HK-2 (cell line): ENCODE results near the gene NKTR.
"Not testable (repeated sequence)": the region's sequence is repeated elsewhere in the genome, so short reads cannot be mapped to it uniquely, and the experiment has no call there.

Source experiments
- DNase-seq: peaks from one replicate; pipeline ENCODE4 v3.0.0-alpha.2; 2018; ENCODE audit not compliant: unreplicated experiment

Gene NKTR

DNA sequence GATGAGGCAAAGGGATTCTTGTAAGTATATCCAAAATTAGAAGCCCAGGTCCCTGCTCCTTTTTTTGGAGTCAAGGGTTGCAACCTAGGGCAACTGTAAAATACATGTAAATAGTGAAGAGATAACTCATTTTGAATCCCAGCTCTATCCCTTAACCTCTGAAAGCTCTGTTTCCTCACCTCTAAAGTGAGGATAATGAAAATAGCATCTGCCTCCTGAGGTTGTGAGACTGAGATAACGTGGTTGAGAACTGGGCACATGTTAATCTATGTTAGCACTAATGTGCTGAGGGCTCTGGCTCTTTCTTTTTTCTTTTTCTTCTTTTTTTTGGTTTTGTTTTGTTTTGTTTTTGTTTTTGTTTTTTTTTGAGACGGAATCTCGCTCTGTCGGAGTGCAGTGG is 4.8 kb upstream of the NKTR start:
- DNase-seq: no peak

DNA sequence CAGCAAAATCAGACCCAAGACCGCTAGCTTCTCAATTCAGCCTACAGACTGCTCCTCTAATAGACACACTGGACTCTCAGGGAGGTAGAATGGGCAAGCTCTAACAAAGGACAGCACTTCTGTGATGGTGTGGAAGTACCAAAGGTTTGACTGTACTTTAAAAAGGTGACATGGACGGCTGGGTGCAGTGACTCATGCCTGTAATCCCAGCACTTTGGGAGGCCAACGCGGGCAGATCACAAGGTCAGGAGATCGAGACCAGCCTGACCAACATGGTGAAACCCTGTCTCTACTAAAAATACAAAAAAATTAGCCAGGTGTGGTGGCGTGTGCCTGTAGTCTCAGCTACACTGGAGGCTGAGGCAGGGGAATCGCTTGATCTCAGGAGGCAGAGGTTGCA is 3.4 kb upstream of the NKTR start:
- DNase-seq: not testable (repeated sequence)

DNA sequence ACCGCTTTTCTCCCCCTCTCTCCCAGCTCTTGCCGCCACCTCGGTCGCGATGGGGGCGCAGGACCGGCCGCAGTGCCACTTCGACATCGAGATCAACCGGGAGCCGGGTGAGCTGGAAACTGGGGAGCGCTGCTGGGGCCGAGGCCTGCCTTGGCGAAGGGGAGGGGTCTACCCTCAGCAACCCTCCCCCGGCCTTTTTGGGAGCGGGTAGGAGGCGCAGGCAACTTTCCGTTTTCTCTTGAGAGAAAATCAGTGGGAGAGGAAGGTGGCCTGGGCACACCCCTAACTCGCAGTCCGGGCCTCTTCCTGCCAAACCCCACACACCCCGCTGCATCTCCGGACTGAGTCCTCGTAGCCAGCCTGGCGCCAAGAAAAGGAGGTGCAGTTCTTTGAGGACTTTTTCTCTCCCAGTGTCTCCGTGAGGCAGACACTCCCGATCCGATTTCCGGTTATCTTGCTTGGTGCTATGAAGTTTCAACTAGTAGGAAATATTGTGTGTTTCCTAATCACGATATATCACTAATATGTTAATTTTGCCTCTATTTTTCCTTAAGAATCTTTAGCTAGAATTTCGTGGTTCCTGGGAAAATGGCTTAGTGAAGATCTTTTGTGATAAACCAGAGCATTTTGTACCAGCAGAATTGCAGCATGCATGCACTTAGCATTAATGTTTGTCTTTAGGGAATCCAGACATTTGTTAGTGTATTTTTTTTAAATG is 631 bp downstream of the NKTR start:
- DNase-seq: peak; percentile 64

DNA sequence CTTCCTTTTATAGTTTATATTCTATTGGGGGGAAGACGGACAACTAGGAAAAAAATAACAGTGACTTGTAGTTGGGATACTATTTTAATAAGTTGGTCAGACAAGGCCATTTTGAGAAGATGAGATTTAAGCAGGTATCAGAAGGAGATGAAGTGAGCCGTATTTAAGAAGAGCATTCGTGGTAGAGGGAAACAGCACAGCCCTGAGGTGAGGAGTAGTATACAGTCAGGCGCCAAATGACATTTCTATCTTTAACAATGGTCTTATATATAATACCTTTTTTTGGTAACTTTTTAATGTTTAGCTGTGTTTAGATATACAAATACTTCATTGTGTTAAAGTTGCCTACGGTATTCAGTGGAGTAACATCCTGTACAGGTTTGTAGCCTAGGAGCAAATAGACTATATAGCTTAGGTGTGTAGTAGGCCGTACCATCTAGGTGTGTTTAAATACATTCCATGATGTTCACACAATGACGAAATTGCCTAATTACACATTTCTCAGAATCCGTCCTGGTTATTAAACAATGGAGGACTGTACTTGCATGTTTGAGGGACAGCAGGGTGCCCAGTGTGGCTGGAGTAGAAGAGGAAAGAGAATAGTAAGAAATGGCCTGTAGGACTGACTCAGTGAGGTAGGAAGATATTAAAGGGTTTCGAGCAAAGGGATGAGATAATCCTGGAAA is 1.6 kb downstream of the NKTR start:
- DNase-seq: no peak

DNA sequence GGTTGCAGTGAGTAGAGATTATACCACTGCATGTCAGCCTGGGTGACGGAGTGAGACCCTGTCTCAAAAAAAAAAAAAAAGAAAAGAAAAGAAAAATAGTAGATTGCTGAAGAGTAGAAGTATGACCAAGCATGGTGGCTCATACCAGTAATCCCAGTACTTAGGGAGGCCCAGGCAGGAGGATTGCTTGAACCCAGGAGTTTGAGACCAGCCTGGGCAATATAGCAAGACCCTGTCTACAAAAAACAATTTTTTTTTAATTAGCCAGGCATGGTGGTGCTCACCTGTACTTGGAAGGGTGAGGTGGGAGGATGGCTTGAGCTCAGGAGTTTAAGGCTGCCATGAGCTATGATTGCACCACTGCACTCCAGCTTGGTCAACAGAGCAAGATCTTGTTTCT is 2.5 kb downstream of the NKTR start:
- DNase-seq: no peak

DNA sequence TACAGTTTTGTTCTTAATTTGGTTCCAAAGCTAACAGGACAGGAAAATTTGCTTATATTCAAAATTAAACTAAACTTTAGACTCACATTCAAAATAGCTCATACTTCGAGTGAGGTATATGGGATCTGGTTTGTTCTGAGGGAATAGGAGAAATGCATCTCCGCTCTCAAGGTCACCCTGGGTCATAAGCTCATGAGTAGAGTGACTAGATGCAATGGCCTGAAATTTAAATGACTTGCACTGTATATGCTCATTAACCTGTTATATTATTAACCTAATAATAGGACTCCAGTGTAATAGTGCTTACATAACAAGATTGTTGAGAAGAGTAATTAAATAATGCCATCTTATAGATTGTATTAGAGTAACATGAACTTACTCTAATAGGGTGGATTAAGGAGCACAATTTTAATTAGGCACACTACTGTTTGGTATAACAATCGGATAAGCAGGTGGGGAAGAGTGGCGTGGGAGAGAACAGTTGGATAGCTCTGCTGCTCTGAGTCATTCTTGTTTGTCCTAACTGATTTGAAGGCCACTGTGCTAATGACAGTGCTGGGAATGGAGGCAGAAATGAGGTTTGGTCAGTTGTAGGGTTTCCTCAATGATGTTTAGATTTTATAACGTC is 5.2 kb downstream of the NKTR start:
- DNase-seq: no peak

DNA sequence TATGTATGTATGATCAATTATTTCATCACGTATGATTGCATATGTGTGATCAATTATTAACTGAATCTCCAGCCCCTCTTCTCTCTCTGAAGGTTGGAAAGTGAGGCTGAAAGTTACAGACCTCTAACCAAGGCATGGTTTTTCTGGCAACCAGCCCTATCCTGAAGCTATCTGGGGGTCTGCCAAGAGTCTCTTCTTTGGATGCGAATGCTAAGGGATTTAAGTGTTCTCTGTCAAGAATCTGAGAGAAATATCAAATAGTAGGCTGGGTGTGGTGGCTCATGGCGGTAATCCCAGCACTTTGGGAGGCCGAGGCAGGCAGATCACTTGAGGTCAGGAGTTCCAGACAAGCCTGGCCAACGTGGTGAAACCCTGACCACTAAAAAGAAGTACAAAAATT is 8.1 kb downstream of the NKTR start:
- DNase-seq: no peak

DNA sequence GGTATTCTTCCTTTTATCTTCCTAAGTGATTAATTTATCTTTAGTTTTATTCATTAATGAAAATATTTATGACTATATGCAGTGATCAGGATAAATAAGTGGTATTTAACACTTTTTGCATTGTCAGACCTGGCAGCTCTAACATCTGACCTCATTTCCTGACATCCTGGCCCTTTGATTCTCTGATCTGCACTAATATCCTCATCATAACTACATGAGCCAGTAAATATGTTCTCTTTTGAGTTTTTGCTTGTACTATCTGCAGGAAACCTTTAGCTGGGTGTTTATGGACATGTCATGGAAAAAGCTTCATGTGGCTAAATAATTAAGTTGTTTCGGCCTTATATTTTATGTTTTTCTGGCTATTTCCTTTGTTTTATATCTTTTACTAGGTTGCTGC is 10.5 kb downstream of the NKTR start:
- DNase-seq: no peak

DNA sequence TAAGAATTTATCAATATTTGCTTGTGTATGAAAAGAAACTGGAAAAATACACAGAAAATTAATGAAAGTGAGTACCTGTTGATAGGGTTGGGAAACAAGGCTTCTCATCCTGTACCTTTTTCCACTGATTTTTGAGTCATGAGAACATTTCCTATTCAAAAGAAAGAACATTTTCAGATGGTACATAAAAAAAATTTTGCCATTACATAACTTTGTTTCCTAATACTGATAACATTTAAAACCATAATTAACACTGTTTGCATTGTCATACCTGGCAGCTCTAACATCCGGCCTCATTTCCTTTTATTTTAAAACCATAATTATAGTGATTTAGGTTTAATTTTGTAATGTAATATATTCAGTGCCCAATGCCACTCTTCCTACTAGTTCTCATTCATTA is 11.7 kb downstream of the NKTR start:
- no peak for DNase-seq

DNA sequence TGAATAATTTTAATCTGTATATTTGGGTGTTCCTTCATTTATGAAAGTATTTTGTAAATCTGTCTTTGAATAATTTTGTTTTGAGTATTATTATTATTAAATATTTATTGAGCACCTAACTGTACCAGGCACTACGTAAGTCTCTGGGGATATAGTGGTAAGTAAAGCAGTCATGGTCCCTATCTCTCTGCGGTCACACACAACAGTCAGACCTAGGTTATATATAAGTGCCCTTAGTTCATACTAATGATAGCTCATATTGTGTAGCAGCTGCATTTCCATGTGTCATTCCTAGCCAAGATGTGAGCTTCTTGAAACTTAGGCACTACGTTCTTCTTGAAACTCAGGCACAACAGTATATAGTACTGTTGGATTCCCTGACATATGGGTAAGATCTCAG is 12.4 kb downstream of the NKTR start:
- DNase-seq: no peak

DNA sequence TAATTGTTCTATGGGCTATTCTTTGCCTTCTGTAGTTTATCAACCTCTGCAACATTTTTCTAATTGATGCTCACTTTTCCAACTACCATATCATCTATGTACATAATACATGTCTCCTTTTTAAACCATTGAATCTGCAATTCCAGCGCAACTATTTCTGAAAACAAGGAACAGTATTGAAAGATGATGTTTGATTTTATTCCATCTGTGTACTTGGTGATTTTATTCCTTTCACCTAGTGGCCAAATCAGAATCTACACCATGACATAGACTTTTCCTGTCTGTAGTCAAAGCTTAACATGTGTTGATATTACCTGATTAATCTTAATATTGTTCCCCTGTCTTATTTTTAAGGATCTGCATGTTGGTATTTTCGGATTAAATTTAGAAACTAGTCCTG is 13.0 kb downstream of the NKTR start:
- no peak for DNase-seq

DNA sequence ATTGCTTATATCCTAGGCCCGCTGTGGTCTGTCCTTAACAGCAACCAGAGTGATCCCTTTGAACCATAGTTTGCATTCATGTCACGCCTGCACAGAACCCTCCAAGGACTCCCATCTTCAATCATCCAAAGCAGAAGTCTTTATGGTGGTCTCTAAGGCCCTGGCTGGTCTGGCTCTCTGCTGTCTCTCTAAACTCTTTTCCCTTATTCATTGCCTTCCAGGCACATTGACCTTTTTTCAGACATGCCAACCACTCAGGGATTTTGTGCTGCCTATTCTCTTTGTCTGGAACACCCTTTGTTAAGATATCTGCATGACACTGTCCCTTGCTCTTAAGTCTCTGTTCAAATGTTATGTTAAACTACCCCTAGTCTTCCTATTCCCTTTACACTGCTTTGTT is 31.1 kb downstream of the NKTR start:
- DNase-seq: no peak

DNA sequence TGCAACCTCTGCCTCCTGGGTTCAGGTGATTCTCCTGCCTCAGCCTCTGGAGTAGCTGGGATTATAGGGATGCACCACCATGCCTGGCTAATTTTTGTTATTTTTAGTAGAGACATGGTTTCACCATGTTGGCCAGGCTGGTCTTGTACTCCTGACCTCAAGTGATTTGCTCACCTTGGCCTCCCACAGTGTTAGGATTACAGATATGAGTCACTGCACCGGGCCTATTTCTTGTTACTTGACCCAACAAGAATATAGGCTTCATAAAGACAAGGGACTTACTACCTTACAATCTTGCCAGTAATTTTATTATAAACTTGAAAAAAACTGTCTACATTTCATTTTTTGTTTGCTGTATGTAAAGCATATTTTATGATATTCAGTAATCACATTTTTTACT is 31.7 kb downstream of the NKTR start:
- DNase-seq: no peak

DNA sequence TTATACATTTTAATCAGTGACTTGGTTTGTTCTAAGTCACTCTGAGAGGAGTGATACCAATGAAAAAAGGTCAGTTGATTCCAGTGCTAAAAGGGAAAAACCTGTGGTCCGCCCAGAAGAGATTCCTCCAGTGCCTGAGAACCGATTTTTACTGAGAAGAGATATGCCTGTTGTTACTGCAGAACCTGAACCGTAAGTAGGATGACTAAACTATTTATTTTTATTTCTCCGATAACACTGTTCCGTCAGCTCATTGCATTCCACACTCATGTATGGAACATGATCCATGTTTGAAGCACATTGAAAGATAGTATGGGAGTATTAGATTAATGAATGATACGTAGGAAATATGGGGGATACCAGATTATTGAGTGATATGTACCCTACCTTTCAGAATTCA is 33.1 kb downstream of the NKTR start:
- DNase-seq: no peak

DNA sequence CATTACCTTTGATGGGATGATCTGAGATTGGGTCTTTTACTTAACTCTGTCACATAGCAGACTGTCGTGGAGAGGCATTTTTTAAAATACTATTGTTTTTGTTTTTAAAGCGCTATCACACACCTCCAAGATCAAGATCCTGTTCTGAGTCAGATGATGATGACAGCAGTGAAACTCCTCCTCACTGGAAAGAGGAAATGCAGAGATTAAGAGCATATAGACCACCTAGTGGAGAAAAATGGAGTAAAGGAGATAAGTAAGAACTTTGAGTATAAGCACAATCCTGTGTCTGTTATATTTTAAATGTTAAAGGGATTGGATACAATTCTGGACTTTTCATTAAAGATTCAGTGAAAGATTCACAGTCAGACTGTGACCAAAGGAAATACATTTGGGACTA is 34.6 kb downstream of the NKTR start:
- DNase-seq: no peak

DNA sequence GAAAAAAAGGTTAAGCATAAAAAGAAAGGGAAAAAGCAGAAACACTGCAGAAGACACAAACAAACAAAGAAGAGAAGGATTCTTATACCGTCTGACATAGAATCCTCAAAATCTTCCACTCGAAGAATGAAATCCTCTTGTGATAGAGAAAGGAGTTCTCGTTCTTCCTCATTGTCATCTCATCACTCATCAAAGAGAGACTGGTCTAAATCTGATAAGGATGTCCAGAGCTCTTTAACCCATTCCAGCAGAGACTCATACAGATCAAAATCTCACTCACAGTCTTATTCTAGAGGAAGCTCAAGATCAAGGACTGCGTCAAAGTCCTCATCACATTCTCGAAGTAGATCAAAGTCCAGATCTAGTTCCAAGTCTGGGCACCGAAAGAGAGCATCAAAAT is 36.5 kb downstream of the NKTR start:
- no peak for DNase-seq

DNA sequence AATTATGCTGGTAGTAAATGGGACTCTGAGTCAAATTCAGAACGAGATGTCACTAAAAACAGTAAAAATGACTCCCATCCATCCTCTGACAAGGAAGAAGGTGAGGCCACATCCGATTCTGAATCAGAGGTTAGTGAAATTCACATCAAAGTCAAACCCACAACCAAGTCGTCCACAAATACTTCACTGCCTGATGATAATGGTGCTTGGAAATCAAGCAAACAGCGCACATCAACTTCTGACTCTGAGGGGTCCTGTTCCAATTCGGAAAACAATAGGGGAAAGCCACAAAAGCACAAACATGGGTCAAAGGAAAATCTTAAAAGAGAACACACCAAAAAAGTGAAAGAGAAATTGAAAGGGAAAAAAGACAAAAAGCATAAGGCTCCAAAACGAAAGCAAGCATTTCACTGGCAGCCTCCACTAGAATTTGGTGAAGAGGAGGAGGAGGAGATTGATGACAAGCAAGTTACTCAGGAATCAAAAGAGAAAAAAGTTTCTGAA is 37.9 kb downstream of the NKTR start:
- DNase-seq: no peak

DNA sequence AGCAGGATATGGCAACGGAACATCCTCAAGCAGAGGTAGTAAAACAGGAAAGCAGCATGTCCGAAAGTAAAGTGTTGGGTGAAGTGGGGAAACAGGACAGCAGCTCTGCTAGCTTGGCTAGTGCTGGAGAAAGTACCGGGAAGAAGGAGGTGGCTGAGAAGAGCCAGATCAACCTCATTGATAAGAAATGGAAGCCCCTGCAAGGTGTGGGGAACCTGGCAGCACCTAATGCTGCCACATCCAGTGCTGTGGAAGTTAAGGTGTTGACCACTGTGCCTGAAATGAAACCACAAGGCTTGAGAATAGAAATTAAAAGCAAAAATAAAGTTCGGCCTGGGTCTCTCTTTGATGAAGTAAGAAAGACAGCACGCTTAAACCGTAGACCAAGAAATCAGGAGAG is 38.7 kb downstream of the NKTR start:
- no peak for DNase-seq

DNA sequence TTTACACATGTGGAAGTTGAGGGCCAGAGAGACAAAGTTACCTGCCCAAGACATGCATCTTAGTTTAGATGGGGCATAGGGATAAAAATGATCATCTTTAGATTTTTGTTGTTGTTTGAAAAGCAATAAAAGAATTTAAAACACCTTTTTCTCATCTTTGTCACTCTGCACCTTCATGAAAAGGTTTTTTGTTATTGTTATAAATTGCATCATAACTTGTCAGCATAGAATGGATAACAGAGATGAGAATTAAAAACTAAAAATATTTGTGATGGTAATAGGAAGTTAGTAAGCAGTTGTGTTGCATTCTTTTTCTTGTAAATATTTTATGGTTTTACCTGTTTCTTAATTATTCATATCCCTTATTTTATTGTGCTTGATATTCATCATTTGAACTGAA is 39.6 kb downstream of the NKTR start:
- DNase-seq: no peak

DNA sequence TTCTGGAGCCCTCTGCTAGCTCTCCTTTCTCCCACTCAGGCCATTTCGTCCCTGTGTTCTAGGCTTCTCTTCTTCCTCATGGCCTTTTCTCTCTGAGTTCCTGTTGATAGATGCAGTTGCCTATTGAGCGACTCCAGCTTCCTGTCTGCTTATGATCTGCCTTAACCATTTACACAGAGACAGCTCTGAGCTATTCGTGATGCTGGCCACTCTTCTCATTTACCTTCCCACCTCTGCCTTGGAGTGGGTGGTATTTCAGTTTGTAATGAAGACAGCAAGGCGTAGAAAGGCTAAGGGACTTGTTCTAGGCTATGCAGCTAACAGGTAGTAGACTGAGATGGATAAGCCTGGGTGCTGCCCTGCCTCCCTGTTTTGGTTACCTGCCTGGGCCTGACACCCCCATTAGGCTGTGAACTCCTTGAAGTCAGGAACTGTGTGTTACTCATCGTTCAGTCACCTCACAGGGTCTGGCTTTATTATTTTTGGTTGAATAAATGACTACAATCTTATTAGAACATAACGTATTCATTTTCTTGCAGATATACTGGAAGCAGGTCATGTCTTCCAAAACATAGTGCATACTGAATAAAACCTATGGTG is 40.4 kb downstream of the NKTR start:
- DNase-seq: no peak

DNA sequence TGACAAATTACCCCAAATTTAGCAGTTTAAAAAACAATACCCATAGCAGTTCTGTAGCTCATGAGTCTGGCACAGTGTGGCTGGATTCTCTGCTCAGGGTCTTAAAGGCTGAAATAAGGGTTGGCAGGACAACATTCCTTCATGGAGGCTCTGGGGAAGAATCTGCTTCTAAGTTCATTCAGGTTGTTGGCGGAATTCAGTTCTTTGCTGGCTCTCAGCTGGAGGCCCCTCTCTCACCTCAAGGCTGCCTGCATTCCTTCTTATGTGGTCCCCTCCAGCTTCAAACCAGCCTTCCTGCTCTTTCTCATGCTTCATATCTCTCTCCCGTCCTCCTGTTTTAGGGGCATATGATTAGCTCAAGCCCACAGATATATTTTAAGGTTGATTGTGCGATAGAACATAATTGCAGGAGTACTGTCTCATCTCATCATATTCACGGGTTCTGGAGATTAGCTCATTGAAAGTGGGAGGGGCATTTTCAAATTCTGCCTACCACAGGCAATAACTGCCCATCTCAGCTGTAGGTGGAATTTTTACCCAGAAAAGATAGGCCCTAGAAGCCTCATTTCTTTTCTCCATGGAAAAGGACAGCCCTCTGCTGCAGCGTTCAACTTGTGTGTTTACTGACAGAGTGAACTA is 47.5 kb downstream of the NKTR start:
- no peak for DNase-seq

DNA sequence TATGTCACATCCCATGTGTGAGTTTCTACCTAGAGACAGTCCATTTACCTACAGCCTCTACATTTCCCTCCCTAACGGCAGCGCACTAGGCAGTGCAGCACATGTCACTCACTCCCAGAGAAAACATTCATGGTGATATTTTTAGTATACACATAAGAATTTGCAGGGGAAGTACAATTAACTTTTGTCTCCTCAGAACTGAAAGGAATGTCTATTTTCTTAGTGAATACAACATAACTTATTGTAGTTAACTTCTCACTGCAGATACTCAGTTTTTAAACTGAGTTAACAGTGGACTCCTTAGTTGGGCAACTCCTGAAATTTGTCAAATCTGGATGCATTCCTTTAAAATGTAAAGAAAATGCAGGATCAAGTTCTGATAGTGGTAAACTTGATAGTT is 48.5 kb downstream of the NKTR start:
- no peak for DNase-seq
